G401.6 (cell line): ENCODE data around the gene SQSTM1.

Source experiments
- FAIRE-seq: peaks from 2 replicates; lab custom pipeline; 2012; peaks lifted over from hg19 to GRCh38; lab: Jason Lieb, UNC

SQSTM1 gene

GRCh38 chr5:179874136-179874535 lies 53.4 kb downstream of the SQSTM1 start:
- FAIRE-seq: no peak

GRCh38 chr5:179874536-179875292 lies 54.0 kb downstream of the SQSTM1 start:
- FAIRE-seq: no peak

- FAIRE-seq: no peak
Observed at GRCh38 chr5:179875741-179876609, 55.3 kb downstream of the SQSTM1 start.

GRCh38 chr5:179876610-179876952 lies 55.9 kb downstream of the SQSTM1 start:
- no peak for FAIRE-seq

- no peak for FAIRE-seq
Observed at GRCh38 chr5:179878222-179879002, 57.7 kb downstream of the SQSTM1 start.

GRCh38 chr5:179879003-179879689 lies 58.4 kb downstream of the SQSTM1 start:
- FAIRE-seq: no peak

GRCh38 chr5:179879690-179880010 lies 58.9 kb downstream of the SQSTM1 start:
- FAIRE-seq: no peak

GRCh38 chr5:179880066-179880650 lies 59.5 kb downstream of the SQSTM1 start:
- FAIRE-seq: no peak

- no peak for FAIRE-seq
Observed at GRCh38 chr5:179880848-179881590, 60.3 kb downstream of the SQSTM1 start.

GRCh38 chr5:179882338-179882737 lies 61.6 kb downstream of the SQSTM1 start:
- no peak for FAIRE-seq

- FAIRE-seq: no peak
Observed at GRCh38 chr5:179883163-179883562, 62.5 kb downstream of the SQSTM1 start.

GRCh38 chr5:179885491-179886090 lies 64.9 kb downstream of the SQSTM1 start:
- no peak for FAIRE-seq

GRCh38 chr5:179886190-179886911 lies 65.6 kb downstream of the SQSTM1 start:
- no peak for FAIRE-seq

GRCh38 chr5:179887095-179887494 lies 66.4 kb downstream of the SQSTM1 start:
- FAIRE-seq: no peak
